GM20431 (cell line): ENCODE measurements around the gene NDUFS6.
"Not testable (repeated sequence)": the region's sequence is repeated elsewhere in the genome, so short reads cannot be mapped to it uniquely, and the experiment has no call there.

Experiments
- in situ Hi-C: fragments of 300-500 bp; cut with MseI, MboI; formaldehyde crosslinking; loops from one replicate; pipeline ENCODE4 v1.15.0; 2020; ENCODE audit warnings: low sequenced_read_pairs; ENCODE audit not compliant: unreplicated experiment

The NDUFS6 gene

GRCh38 chr5:1810581-1811101 is 9.4 kb downstream of the NDUFS6 start:
- in situ Hi-C loops, result no loop called here

- in situ Hi-C loops, result no loop called here
These were observed 13.2 kb downstream of the NDUFS6 start for GRCh38 chr5:1814183-1815020.

DNA sequence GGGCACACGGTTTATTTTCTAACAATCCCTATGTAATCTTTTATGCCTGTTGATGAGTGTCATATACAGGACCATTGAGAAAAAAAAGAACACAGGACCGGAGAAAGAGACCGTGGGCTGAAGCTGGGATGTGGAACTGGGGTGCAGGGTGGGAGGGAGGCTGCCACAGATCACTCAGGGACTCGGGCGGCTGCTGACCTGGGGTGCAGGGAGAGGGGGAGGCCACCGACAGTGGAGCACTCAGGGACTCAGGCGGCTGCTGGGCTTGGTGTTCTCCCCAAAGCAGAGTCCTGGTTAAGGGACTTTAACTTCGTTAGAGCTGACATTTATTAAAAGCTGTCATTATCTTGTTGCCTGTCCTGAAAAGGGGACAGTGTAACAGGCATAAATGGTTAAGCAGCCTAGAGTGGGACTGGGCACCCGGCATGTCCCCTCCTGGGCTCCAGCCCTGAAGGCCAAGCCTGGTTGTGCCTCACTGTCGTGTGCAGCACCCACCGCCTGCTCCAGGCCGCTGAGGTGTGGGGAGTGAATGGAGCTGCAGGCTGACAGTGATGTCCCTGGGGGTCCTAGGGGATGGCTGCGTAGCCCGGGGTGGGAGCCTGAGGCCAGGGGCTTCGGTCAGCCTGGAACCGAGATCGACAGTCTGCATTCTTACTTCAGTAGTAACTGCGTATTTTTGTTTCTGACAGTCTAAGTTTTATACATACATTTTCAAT is 14.0 kb downstream of the NDUFS6 start:
- in situ Hi-C loops, result no loop called here

GRCh38 chr5:1815881-1816292 is 14.7 kb downstream of the NDUFS6 start:
- in situ Hi-C loops, result no loop called here

GRCh38 chr5:1816495-1817089 is 15.4 kb downstream of the NDUFS6 start:
- in situ Hi-C loops, result not testable (repeated sequence)

GRCh38 chr5:1817261-1818043 is 16.2 kb downstream of the NDUFS6 start:
- in situ Hi-C loops, result no loop called here

DNA sequence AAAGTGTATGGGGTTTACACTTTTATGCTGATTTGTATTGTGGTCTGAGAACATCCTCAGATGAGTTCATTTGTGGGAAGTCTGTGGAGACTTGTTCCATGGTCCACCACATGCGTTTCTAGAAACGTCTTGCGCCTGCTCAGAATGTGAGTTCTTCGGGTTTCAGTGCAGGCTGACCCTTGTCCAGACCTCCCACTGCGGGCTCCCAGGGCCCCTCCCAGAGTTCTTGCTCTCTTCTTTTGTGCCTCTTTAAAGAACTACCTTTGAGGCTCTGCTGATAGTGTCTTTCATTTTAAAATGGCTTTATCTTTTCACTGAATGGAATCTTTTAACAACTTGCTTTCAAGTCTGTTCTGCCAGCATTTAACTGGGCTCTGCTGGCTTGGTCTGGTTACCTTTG is 17.6 kb downstream of the NDUFS6 start:
- in situ Hi-C loops, result no loop called here

- in situ Hi-C loops, result no loop called here
These were observed 18.3 kb downstream of the NDUFS6 start for GRCh38 chr5:1819458-1819857.

DNA sequence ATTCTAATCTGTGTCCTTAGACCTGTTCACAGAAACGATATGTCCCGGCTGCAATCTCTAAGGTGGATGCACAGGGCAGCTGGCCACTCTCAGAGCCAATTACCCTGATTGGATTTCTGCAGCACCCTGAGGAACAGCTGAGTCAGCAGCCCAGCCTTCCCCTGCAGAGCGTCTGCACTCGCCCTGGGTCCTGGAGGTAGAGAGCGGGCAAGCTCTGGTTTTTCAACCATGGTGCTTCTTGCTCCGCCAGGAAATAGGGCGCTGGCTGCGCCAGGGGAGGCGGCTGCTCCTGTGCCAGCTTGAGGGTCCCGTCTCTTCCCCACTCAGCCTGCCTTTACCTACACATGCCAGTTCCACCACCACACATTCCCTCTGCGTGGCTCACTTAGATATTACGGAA is 19.2 kb downstream of the NDUFS6 start:
- in situ Hi-C loops, result no loop called here

GRCh38 chr5:1820926-1821325 is 19.7 kb downstream of the NDUFS6 start:
- in situ Hi-C loops, result no loop called here

- in situ Hi-C loops, result no loop called here
These were observed 20.7 kb downstream of the NDUFS6 start for GRCh38 chr5:1821862-1822261.

- in situ Hi-C loops, result no loop called here
These were observed 22.3 kb downstream of the NDUFS6 start for GRCh38 chr5:1823381-1824034.

GRCh38 chr5:1824109-1824821 is 23.1 kb downstream of the NDUFS6 start:
- in situ Hi-C loops, result no loop called here

DNA sequence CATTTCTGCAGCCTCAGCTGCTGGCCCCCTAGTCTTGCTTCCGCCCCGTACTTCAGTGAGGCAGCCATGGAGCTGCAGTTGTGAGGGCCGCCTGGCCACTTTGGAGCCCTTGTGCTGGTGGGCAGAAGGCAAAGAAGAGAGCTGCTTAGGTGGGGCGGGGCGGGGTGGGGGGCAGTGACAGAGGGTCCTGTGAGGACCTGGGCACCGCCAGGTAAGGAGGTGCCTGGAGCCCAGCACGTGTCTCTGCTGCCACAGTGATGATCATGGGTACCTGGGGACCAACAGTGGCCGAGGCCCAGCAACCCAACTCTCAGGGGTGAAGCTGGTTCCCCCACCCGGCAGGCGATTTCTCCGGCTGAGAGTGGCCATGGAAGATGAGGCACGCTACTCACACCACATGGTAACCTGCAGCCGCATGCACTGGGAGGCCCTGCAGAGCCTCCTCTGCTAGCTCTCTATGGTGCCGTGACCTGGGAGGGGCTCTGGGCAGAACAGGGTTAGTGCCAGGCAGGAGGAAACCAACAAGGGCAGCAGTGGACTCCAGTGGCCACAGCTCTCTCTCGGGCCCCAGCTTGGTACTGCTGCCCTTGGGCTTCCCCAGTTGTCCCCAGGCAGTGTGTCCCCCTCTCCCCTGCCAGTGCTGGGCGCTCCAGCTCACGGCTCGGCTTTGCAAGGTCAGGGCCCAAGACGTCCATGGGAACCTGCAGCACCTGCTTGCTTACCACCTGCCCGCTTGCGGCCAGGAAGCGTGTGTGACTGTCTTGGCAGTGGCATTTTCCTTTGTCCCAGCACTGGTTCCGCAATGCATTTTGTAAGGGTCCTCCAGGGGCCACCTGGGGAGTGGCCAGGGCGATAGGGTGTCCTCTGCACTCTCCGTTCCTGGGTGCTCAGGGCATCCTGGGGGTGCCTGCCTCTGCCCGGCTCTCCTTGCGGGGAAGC is 24.0 kb downstream of the NDUFS6 start:
- in situ Hi-C loops, result no loop called here

GRCh38 chr5:1826235-1826980 is 25.2 kb downstream of the NDUFS6 start:
- in situ Hi-C loops, result no loop called here

DNA sequence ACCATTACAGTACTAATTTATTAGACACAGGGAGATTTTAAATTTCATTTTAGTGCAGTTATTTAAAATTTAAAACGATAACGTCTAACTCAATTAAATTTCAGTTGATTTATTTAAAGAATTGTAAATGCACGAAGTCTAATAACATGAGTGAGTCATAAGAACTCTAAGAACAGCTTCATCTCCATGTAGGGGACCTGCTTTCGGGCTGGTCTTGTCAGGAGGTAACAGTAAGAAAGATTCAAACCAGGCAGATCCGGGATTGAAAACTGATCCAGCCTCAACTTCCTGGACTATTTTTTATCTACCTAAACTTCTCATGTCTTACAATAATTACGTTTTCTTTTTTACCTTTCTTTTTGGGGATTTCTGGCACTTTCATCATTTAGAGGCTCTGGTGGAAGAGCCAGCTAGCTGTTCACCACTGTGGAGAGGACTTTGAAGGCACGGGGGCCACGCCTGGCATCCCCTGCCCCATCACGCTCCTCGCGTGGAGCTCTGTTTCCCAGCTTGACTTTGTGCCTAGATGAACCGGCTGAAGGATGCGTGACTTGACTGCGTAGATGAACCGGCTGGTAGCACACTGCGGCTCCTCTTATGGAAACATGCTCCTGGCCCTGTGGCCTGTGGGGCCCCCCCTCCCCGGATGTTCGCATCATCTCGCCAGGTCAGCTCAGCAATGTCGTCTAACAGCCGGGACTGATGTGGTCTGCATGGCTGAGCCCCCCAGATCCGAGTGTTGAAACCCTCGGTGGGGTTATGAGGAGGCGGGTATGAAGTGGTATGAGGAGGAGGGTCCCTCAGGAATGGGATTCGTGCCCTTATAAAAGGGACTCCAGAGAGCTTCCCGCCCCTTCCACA is 26.0 kb downstream of the NDUFS6 start:
- in situ Hi-C loops, result no loop called here
